H9 (cell line): ENCODE measurements around the gene DELE1. TPM values are rescaled to one million over a fixed set of nuclear protein-coding genes. Genes with fewer than 3 reads are reported as not detected.

Experiments used
- DNase-seq: peaks from one replicate; pipeline ENCODE4 v3.0.0-alpha.2; 2017
- H2AFZ ChIP-seq: one replicate; pipeline ENCODE4 v1.6.1; 2013; ENCODE audit warnings: mild to moderate bottlenecking, low read length, control low read depth, moderate library complexity
- H2AK5ac ChIP-seq: 2 replicates; pipeline ENCODE4 v1.6.1; 2013; ENCODE audit warnings: low read length, control low read depth, mixed read lengths; ENCODE audit not compliant: insufficient read length
- H2BK120ac ChIP-seq: one replicate; pipeline ENCODE4 v1.6.1; 2013; ENCODE audit warnings: low read depth, mild to moderate bottlenecking, low read length, control low read depth, inconsistent platforms; ENCODE audit not compliant: poor library complexity, severe bottlenecking
- H2BK12ac ChIP-seq: 2 replicates; pipeline ENCODE4 v1.6.1; 2013; ENCODE audit warnings: low read length, control low read depth, mixed read lengths, low read depth; ENCODE audit not compliant: insufficient read length
- H2BK15ac ChIP-seq: 2 replicates; pipeline ENCODE4 v1.6.1; 2013; ENCODE audit warnings: low read depth, low read length, control low read depth
- H2BK20ac ChIP-seq: one replicate; pipeline ENCODE4 v1.6.1; 2013; ENCODE audit warnings: low read depth, mild to moderate bottlenecking, low read length, control low read depth, inconsistent platforms; ENCODE audit not compliant: poor library complexity, severe bottlenecking
- H2BK5ac ChIP-seq: 2 replicates; pipeline ENCODE4 v1.6.1; 2013; ENCODE audit warnings: low read length, control low read depth, mixed read lengths; ENCODE audit not compliant: insufficient read length
- H3K14ac ChIP-seq: 2 replicates; pipeline ENCODE4 v1.6.1; 2013; ENCODE audit warnings: low read length, control low read depth; ENCODE audit not compliant: insufficient read depth
- H3K18ac ChIP-seq: 2 replicates; pipeline ENCODE4 v1.6.1; 2013; ENCODE audit warnings: low read depth, mild to moderate bottlenecking, mixed read lengths, low read length, control low read depth; ENCODE audit not compliant: insufficient read length
- H3K23ac ChIP-seq: 2 replicates; pipeline ENCODE4 v1.6.1; 2013; ENCODE audit warnings: low read length, control low read depth, mixed read lengths, low read depth; ENCODE audit not compliant: insufficient read length
- H3K23me2 ChIP-seq: 2 replicates; pipeline ENCODE4 v1.6.1; 2013; ENCODE audit warnings: low read depth, mild to moderate bottlenecking, mixed read lengths, low read length, control low read depth; ENCODE audit not compliant: insufficient read length, poor library complexity, severe bottlenecking
- H3K27ac ChIP-seq: 2 replicates; pipeline ENCODE4 v1.5.1; 2013; ENCODE audit warnings: low read length, control low read depth, mixed read lengths, low read depth; ENCODE audit not compliant: insufficient read length
- H3K27me3 ChIP-seq: 2 replicates; pipeline ENCODE4 v1.6.1; 2013; ENCODE audit warnings: low read length, control low read depth, inconsistent platforms; ENCODE audit not compliant: insufficient read depth
- H3K4ac ChIP-seq: 2 replicates; pipeline ENCODE4 v1.6.1; 2013; ENCODE audit warnings: low read depth, mild to moderate bottlenecking, control low read depth, inconsistent platforms, low read length, moderate library complexity
- H3K4me1 ChIP-seq: 2 replicates; pipeline ENCODE4 v1.6.1; 2013; ENCODE audit warnings: low read length, control low read depth, inconsistent platforms; ENCODE audit not compliant: insufficient read depth
- H3K4me2 ChIP-seq: 2 replicates; pipeline ENCODE4 v1.6.1; 2013; ENCODE audit warnings: low read length, control low read depth, mixed read lengths; ENCODE audit not compliant: insufficient read length, insufficient read depth
- H3K56ac ChIP-seq: 2 replicates; pipeline ENCODE4 v1.6.1; 2013; ENCODE audit warnings: low read depth, mild to moderate bottlenecking, mixed read lengths, low read length, control low read depth; ENCODE audit not compliant: insufficient read length
- H3K79me1 ChIP-seq: 2 replicates; pipeline ENCODE4 v1.6.1; 2013; ENCODE audit warnings: low read depth, mild to moderate bottlenecking, moderate library complexity, low read length, control low read depth, inconsistent platforms; ENCODE audit not compliant: insufficient read depth, poor library complexity, severe bottlenecking
- H3K79me2 ChIP-seq: 2 replicates; pipeline ENCODE4 v1.6.1; 2013; ENCODE audit warnings: low read length, control low read depth, inconsistent platforms; ENCODE audit not compliant: insufficient read depth
- H3K9ac ChIP-seq: 2 replicates; pipeline ENCODE4 v1.6.1; 2013; ENCODE audit warnings: low read length, control low read depth, mixed read lengths; ENCODE audit not compliant: insufficient read length; ENCODE audit errors: extremely low read depth
- H3K9me3 ChIP-seq: one replicate; pipeline ENCODE4 v1.6.1; 2013; ENCODE audit warnings: low read depth, low read length, inconsistent platforms; ENCODE audit not compliant: control insufficient read depth
- H3T11ph ChIP-seq: one replicate; pipeline ENCODE4 v1.6.1; 2013; ENCODE audit warnings: mild to moderate bottlenecking, low read length, control low read depth, inconsistent platforms
- H4K20me1 ChIP-seq: one replicate; pipeline ENCODE4 v1.6.1; 2013; ENCODE audit not compliant: control insufficient read depth, insufficient read length, insufficient read depth
- H4K5ac ChIP-seq: 2 replicates; pipeline ENCODE4 v1.6.1; 2013; ENCODE audit warnings: low read depth, mild to moderate bottlenecking, mixed read lengths, low read length, control low read depth; ENCODE audit not compliant: insufficient read length
- H4K8ac ChIP-seq: replicated peaks from 2 replicates; pipeline ENCODE4 v1.6.1; 2013; ENCODE audit warnings: low read length, control low read depth, mixed read lengths, low read depth; ENCODE audit not compliant: insufficient read length
- H4K91ac ChIP-seq: 2 replicates; pipeline ENCODE4 v1.6.1; 2013; ENCODE audit warnings: low read depth, mild to moderate bottlenecking, moderate library complexity, mixed read lengths, low read length, control low read depth; ENCODE audit not compliant: insufficient read length
- H3K27ac Mint-ChIP-seq, 3 experiments: 2 replicates in 2 of 3; 3 replicates in 1 of 3; pipeline ENCODE4 v1.8.0; 2020 to 2021; ENCODE audit warnings: mixed read lengths in 3 of 3, mild to moderate bottlenecking in 1 of 3, moderate library complexity in 1 of 3
- H3K27me3 Mint-ChIP-seq: 2 replicates; pipeline ENCODE4 v1.8.0; 2021; ENCODE audit warnings: low read depth, mild to moderate bottlenecking, moderate library complexity, mixed read lengths
- H3K36me3 Mint-ChIP-seq, 3 experiments: 2 replicates in 2 of 3; 3 replicates in 1 of 3; pipeline ENCODE4 v1.8.0; 2020 to 2021; ENCODE audit warnings: low read depth in 3 of 3, mixed read lengths in 3 of 3; ENCODE audit not compliant: insufficient read depth in 1 of 3
- H3K4me1 Mint-ChIP-seq, 2 experiments: 2 replicates each; pipeline ENCODE4 v1.8.0; 2020; ENCODE audit warnings: mixed read lengths in 2 of 2
- H3K4me3 Mint-ChIP-seq, 2 experiments: 2 replicates in 1 of 2; 3 replicates in 1 of 2; pipeline ENCODE4 v1.8.0; 2020 to 2021; ENCODE audit warnings: mild to moderate bottlenecking in 2 of 2, mixed read lengths in 2 of 2, moderate library complexity in 1 of 2
- H3K9me3 Mint-ChIP-seq, 2 experiments: 2 replicates in 1 of 2; 3 replicates in 1 of 2; pipeline ENCODE4 v1.8.0; 2020; ENCODE audit warnings: mild to moderate bottlenecking in 2 of 2, mixed read lengths in 2 of 2, moderate library complexity in 1 of 2
- CTCF ChIP-seq: fragments of 200-600 bp; sonication (generic); conservative IDR thresholded peaks from 3 replicates; pipeline ENCODE4 v1.8.0; 2021; ENCODE audit warnings: antibody characterized with exemption, mild to moderate bottlenecking
- WGBS: extraction: QIAGEN DNeasy Blood & Tissue Kit; methylation state at CpG from one replicate; pipeline ENCODE4 v1.1.7; 2013; ENCODE audit warnings: missing lambda C conversion rate, low lambda C conversion rate, mixed read lengths; ENCODE audit not compliant: insufficient read length; ENCODE audit errors: extremely low coverage; 5-methylcytosine and 5-hydroxymethylcytosine counted together
- total RNA-seq: library from RNA; stranded (reverse); gene quantifications from 2 replicates; pipeline ENCODE4 v1.2.1, GENCODE V29; 2021

Gene DELE1
- total RNA-seq, 1 experiment from 2014 or later: 75.3 TPM

- Mint-ChIP-seq H3K36me3 (no peaks in the 10 kb centered on the region), H3K9me3 (no peaks in the 10 kb centered on the region; a peak in 1 of 5 replicates), H3K4me3 (no peak overlapping the region), H3K27me3 (peaks cover 7% of the 10 kb centered on the region; the same call in 1 of the 2 replicates), H3K4me1 (peaks cover 18 to 20% of the 10 kb centered on the region in 2 experiments), H3K27ac (no peak overlapping the region)
- Histone ChIP-seq H3K56ac (no peak overlapping the region), H2BK120ac (no peak overlapping the region), H3K4me1 (no peaks in the 10 kb centered on the region; the same call in 1 of the 2 replicates), H3K18ac (no peak overlapping the region), H2BK20ac (no peak overlapping the region), H3K27ac (no peak overlapping the region), H2BK15ac (no peak overlapping the region), H3K9me3 (no peaks in the 10 kb centered on the region), H2AFZ (no peak overlapping the region), H4K91ac (no peak overlapping the region), H2BK5ac (no peak overlapping the region), H3T11ph (no peak overlapping the region), H2AK5ac (no peak overlapping the region), H3K79me1 (no peaks in the 10 kb centered on the region), H3K23me2 (no peaks in the 10 kb centered on the region), H2BK12ac (no peak overlapping the region), H3K9ac (no peak overlapping the region), H4K8ac (no peak overlapping the region), H3K27me3 (no peaks in the 10 kb centered on the region), H3K79me2 (no peaks in the 10 kb centered on the region), H4K5ac (no peak overlapping the region), H4K20me1 (no peaks in the 10 kb centered on the region), H3K4ac (no peak overlapping the region), H3K23ac (no peak overlapping the region), H3K14ac (no peak overlapping the region), H3K4me2 (no peak overlapping the region)
- TF ChIP-seq CTCF: no peak
- no CpG with 5 or more reads among the region's 3 CpGs for WGBS
- no peak for DNase-seq
These were observed 26.7 kb downstream of the DELE1 start for GRCh38 chr5:141950207-141951005.
